GM12874 (cell line): ENCODE data around the gene PARP11.

Source experiments
- TF ChIP-seq, protein P1 (sequence below): IDR thresholded peaks from 2 replicates; pipeline ENCODE4 v1.5.1; 2011; ENCODE audit warnings: low read depth, mild to moderate bottlenecking, control low read depth, low read length, moderate library complexity; ENCODE audit not compliant: insufficient read depth

Gene PARP11

DNA sequence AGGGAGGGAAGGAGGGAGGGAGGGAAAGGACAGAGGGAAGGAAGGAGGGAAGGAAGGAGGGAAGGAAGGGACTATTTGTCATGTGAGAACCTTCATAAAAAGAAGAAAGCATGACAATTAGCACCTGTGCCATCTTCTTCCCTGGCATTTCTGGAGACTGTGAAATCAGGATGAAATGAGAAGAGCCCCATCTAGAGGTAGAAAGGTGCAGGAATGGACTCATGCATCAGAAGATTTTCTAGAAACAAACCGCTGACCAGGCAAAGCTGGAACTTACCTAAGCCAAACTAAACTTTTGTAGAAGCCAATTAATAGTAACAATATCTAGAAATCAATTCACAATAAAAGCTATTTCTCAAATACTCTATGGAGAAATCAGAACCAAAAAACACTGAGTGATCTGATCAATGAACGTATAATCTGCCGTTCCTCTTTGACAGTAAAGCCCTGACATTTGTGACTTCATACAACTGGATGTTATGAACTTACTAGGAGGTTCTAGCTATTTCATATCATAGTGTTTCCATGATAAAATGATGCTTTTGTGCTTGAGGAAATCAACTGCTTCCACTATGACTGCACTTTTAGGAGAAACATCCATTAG lies 95.9 kb downstream of the PARP11 start:
- TF ChIP-seq, protein P1, sequence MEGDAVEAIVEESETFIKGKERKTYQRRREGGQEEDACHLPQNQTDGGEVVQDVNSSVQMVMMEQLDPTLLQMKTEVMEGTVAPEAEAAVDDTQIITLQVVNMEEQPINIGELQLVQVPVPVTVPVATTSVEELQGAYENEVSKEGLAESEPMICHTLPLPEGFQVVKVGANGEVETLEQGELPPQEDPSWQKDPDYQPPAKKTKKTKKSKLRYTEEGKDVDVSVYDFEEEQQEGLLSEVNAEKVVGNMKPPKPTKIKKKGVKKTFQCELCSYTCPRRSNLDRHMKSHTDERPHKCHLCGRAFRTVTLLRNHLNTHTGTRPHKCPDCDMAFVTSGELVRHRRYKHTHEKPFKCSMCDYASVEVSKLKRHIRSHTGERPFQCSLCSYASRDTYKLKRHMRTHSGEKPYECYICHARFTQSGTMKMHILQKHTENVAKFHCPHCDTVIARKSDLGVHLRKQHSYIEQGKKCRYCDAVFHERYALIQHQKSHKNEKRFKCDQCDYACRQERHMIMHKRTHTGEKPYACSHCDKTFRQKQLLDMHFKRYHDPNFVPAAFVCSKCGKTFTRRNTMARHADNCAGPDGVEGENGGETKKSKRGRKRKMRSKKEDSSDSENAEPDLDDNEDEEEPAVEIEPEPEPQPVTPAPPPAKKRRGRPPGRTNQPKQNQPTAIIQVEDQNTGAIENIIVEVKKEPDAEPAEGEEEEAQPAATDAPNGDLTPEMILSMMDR: peak; percentile 54; the same call in 1 of the 2 replicates

DNA sequence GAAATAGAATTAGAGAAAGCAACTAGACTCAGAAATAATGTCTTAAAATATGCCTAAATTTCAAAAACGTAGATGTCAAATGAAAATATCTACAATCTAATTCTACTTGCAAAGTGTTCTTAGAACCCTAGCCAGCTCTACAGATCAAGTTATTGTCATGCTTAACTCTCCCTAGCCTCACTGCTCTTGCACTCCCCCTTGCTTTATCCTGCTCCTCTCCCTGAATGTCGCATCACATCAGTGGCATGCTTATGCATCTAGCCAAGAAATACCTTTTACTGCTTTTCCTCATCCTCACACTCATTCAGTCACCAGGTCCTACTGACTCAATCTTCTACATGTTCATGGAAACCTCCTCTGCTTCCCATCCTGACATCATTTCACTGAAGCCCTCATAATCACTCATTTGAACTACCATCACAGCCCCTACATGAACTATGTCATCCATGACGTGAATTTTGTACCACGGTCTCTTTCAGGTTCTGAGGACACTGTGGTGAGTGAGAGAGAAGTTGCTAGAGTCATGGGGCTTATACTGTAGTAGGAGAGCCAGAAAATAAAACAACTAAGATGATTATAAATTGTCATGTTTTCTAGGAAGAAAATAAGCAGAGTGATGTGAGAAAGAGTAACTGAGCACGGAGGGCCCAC lies 97.7 kb downstream of the PARP11 start:
- TF ChIP-seq, protein P1: no peak

DNA sequence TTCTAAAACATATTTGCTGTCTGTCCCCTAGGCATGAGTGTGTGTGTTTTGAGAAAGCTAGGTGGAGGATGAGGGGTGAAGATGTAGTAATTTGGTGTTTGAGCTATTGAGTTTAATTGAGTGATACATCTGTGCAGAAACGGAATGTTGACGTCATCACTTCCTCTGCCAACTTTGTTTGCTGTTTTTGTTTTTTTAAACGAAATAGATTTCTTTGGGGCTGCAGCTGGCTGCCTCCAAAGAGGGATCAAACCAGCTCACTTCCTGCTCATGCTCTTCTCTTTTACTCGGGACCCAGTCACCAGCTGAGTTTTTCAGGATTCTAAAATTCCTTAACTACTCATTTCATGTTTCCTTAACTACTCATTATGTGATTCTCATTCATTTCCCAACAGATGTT lies 100.8 kb downstream of the PARP11 start:
- TF ChIP-seq, protein P1: no peak

DNA sequence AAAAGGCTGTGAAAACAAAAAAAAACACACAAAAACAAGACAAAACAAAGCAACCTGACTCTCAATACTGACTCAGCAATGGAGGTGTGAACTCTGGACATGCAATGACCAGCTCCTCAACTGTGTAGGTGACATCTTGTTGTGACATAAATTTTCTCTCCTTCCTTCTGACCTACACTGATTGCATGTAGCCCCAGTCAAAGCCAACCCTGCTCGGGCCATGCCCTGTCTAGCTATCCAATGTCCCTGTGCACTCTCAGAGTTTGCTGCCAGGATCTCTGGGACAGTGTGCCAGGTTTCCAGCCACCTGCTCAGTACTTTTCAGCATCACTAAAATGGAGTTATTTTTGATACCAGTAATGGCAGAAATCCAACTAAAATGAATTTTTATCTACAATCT lies 101.3 kb downstream of the PARP11 start:
- TF ChIP-seq, protein P1: no peak

DNA sequence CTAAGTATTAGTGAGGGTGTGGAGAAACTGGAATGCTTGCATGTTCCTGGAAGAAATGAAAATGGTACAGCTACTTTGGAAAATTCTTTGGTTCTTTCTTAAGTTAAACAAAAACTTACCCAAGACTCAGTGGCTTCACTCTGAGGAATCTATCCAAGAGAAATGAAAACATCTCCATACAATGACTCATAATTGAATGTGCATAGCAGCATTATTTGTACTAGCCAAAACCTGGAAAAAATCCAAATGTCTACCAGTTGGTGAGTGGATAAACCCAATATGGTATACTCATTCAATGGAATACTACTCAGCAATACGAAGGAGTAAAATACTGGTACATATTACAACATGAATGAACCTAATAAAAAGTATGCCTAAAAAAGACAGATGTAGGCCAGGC lies 102.3 kb downstream of the PARP11 start:
- TF ChIP-seq, protein P1: no peak

DNA sequence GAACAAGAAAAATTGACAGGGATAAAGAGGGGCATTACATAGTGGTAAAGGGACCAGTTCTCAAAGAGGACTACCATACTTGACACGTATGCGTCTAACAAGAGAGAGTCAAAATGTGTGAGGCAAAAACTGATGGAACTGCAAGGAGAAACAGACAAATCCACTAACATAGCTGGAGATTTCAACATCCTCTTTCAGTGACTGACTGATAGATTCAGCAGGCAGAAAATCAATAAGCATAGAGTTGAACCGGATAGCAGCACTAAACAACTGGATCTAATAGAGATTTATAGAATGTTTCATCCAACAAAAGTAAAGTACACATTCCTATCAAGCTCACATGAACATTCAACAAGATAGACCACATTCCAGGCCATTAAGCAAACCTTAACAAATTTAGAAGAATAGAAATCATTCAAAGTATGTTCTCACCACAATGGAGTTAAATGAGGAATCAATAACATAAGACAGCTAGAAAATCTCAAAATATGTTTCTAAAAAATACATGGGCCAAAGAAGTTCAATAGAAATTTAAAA lies 104.2 kb downstream of the PARP11 start:
- TF ChIP-seq, protein P1: no peak

DNA sequence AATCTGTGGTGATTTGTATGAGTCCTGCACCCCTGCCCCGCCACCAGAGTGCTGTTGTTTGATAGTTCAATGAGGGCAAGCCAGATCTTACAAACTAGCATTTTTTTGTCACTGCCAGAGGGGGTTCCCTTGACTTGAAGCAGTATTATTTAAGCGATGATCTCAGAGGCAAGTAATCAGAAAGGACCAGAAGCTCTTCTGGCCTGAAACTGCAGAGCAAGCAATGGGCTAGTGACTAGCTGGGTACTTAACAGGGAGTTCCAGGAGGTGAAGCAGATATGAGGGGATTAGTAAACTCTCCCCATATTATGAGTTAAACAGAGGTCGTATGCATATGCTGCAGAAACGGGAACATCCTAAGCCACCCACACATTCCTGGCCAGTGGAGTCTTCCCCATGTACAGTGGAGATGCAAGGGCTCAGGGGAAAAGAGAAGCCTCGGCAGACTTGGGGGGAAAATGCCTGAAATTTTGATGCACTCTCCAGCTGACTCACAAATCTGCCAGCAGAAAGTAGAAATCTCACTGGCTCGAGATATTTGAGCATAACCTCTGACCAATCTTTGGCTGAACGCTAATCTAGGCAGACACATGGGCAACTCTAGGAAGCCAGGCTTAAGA lies 112.0 kb downstream of the PARP11 start:
- TF ChIP-seq, protein P1: no peak
